Cardiac septum (tissue), 1 donor: Measurements from ENCODE around the gene XXYLT1. TPM values are rescaled to one million over a fixed set of nuclear protein-coding genes. Genes with fewer than 3 reads are reported as not detected.
A peak's percentile ranks its signal among the peaks of the same experiment; 100 is the strongest.

ENCODE experiments used
- DNase-seq: peaks from one replicate; pipeline ENCODE4 v3.0.0-alpha.2; 2020; ENCODE audit warnings: low spot score
- intact Hi-C: fragments of 100-400 bp; cut with DNase I; formaldehyde crosslinking; loops from one replicate; pipeline ENCODE4 v1.14.0; 2022
- total RNA-seq: library from RNA; stranded (reverse); fragmentation: NEBNext Ultra II Directional; extraction: Animal tissue kit (Norgen Biotek cat#: 25700); gene quantifications from one replicate; pipeline ENCODE4 v1.2.1, GENCODE V29; 2021
- donor health status: DM: no; HTN: no; CAD: no.

XXYLT1 gene
- total RNA-seq, 1 donor from 2014 or later, result 5.9 TPM

- intact Hi-C loops, result loop anchor here (5.0 kb wide), 1 partner anchor 37 kb away; no protein-coding TSS in a partner anchor
- peak; percentile 63 for DNase-seq
Observed at GRCh38 chr3:195114786-195115599, 156.0 kb downstream of the XXYLT1 start.

GRCh38 chr3:195113536-195114425 lies 157.2 kb downstream of the XXYLT1 start:
- intact Hi-C loops, result no loop called here

GRCh38 chr3:195113048-195113447 lies 157.9 kb downstream of the XXYLT1 start:
- DNase-seq, result peak; percentile 29
- intact Hi-C loops, result no loop called here

More at GRCh38 chr3:195113536-195114425, 157.2 kb downstream of the XXYLT1 start:
- DNase-seq, result peak; percentile 19

GRCh38 chr3:195112361-195112791 lies 158.6 kb downstream of the XXYLT1 start:
- intact Hi-C loops, result no loop called here
- DNase-seq, result peak; percentile 60

- intact Hi-C loops, result no loop called here
- DNase-seq, result no peak
Observed at GRCh38 chr3:195111766-195112165, 159.2 kb downstream of the XXYLT1 start.

GRCh38 chr3:195111319-195111705 lies 159.6 kb downstream of the XXYLT1 start:
- peak; percentile 62 for DNase-seq
- intact Hi-C loops, result no loop called here

GRCh38 chr3:195110647-195111318 lies 160.2 kb downstream of the XXYLT1 start:
- intact Hi-C loops, result no loop called here
- DNase-seq, result peak; percentile 70

- peak; percentile 56 for DNase-seq
- intact Hi-C loops, result loop anchor here (10.0 kb wide), 1 partner anchor 344 kb away; no protein-coding TSS in a partner anchor
Observed at GRCh38 chr3:195109098-195109657, 161.8 kb downstream of the XXYLT1 start.

GRCh38 chr3:195107593-195107992 lies 163.4 kb downstream of the XXYLT1 start:
- peak; percentile 35 for DNase-seq
- intact Hi-C loops, result loop anchor here (2.0 to 10.0 kb wide), 3 partner anchors 105 to 425 kb away; no protein-coding TSS in a partner anchor

GRCh38 chr3:195107031-195107430 lies 163.9 kb downstream of the XXYLT1 start:
- intact Hi-C loops, result loop anchor here (2.0 to 10.0 kb wide), 3 partner anchors 104 to 424 kb away; no protein-coding TSS in a partner anchor
- DNase-seq, result peak; percentile 63

GRCh38 chr3:195106418-195106906 lies 164.5 kb downstream of the XXYLT1 start:
- DNase-seq, result peak; percentile 90
- intact Hi-C loops, result loop anchor here (2.0 to 10.0 kb wide), 3 partner anchors 104 to 424 kb away; no protein-coding TSS in a partner anchor

- DNase-seq, result no peak
- intact Hi-C loops, result loop anchor here (2.0 to 10.0 kb wide), 4 partner anchors 25 to 423 kb away; no protein-coding TSS in a partner anchor
Observed at GRCh38 chr3:195105841-195106417, 165.0 kb downstream of the XXYLT1 start.

- peak; percentile 68 for DNase-seq
- intact Hi-C loops, result loop anchor here (2.0 to 10.0 kb wide), 2 partner anchors 25 to 341 kb away; no protein-coding TSS in a partner anchor
Observed at GRCh38 chr3:195105389-195105788, 165.6 kb downstream of the XXYLT1 start.

GRCh38 chr3:195104340-195104739 lies 166.6 kb downstream of the XXYLT1 start:
- peak; percentile 67 for DNase-seq
- intact Hi-C loops, result loop anchor here (2.0 to 10.0 kb wide), 3 partner anchors 24 to 340 kb away; no protein-coding TSS in a partner anchor

- intact Hi-C loops, result loop anchor here (2.0 to 10.0 kb wide), 3 partner anchors 23 to 339 kb away; no protein-coding TSS in a partner anchor
- DNase-seq, result no peak
Observed at GRCh38 chr3:195103623-195104022, 167.3 kb downstream of the XXYLT1 start.

GRCh38 chr3:195102609-195103467 lies 168.1 kb downstream of the XXYLT1 start:
- DNase-seq, result peak; percentile 64
- intact Hi-C loops, result loop anchor here (1.0 to 10.0 kb wide), 3 partner anchors 72 to 338 kb away; no protein-coding TSS in a partner anchor
